Peyer's patch (tissue), 4 donors: Measurements from ENCODE around the gene MPPED1. TPM values are rescaled to one million over a fixed set of nuclear protein-coding genes. Genes with fewer than 3 reads are reported as not detected.

Experiments
- DNase-seq, 3 donors: peaks; one replicate each; pipeline ENCODE4 v3.0.0-alpha.2; 2017 to 2019
- H3K27ac ChIP-seq, 4 donors: fragments of 200-600 bp; sonication (generic); one replicate each; pipeline ENCODE4 v1.5.1; 2016 to 2019
- H3K27me3 ChIP-seq, 2 donors: fragments of 200-600 bp; sonication (generic); one replicate each; pipeline ENCODE4 v1.5.1; 2019
- H3K36me3 ChIP-seq, 3 donors: fragments of 200-600 bp; sonication (generic); one replicate each; pipeline ENCODE4 v1.5.1; 2016 to 2019
- H3K4me1 ChIP-seq, 4 donors: fragments of 200-600 bp; sonication (generic); one replicate each; pipeline ENCODE4 v1.5.1; 2016 to 2019
- H3K4me3 ChIP-seq, 4 donors: fragments of 200-600 bp; sonication (generic); 1 replicate in 3 of 4; 2 replicates in 1 of 4; pipeline ENCODE4 v1.5.1; 2016 to 2019; ENCODE audit warnings: mild to moderate bottlenecking in 1 of 4
- H3K9me3 ChIP-seq, 4 donors: fragments of 200-600 bp; sonication (generic); one replicate each; pipeline ENCODE4 v1.5.1; 2016 to 2019; ENCODE audit warnings: mild to moderate bottlenecking in 1 of 4
- CTCF ChIP-seq, 6 experiments: fragments of 450-650 bp in 4 of 6; fragments of 200-600 bp in 2 of 6; sonication (generic) in 1 of 6; IDR thresholded peaks; one replicate each; pipeline ENCODE4 v1.5.1; 2017 to 2019; ENCODE audit warnings: antibody characterized with exemption in 6 of 6, mild to moderate bottlenecking in 3 of 6, moderate library complexity in 1 of 6
- POLR2A ChIP-seq, 2 donors: fragments of 450-650 bp; IDR thresholded peaks; one replicate each; pipeline ENCODE4 v1.5.1; 2017; ENCODE audit warnings: antibody characterized with exemption in 2 of 2, mild to moderate bottlenecking in 2 of 2, moderate library complexity in 2 of 2
- total RNA-seq, 4 donors: library from RNA; depleted of rRNA; stranded (reverse); fragments of >200 nt; gene quantifications; one replicate each; pipeline ENCODE4 v1.1.0, GENCODE V29; 2016

Gene MPPED1
- total RNA-seq, 4 donors from 2014 or later = not detected

GRCh38 chr22:43526117-43526655 lies 114.4 kb downstream of the MPPED1 start:
- Histone ChIP-seq H3K27me3 (no peaks in the 10 kb centered on the region), H3K9me3 (no peaks in the 10 kb centered on the region), H3K4me1 (no peaks in the 10 kb centered on the region), H3K4me3 (no peak overlapping the region), H3K36me3 (no peaks in the 10 kb centered on the region), H3K27ac (no peak overlapping the region)
- TF ChIP-seq CTCF (IDR thresholded peaks at IDR 0.05) = no peak
- TF ChIP-seq POLR2A (IDR thresholded peaks at IDR 0.05) = no peak
- no peak for DNase-seq

GRCh38 chr22:43526946-43527345 lies 115.1 kb downstream of the MPPED1 start:
- TF ChIP-seq POLR2A (IDR thresholded peaks at IDR 0.05) (no peak), CTCF (IDR thresholded peaks at IDR 0.05) (no peak)
- no peaks in the 10 kb centered on the region for H3K9me3 ChIP-seq
- H3K4me1 ChIP-seq = no peaks in the 10 kb centered on the region
- no peak overlapping the region for H3K27ac ChIP-seq
- DNase-seq = no peak
- H3K4me3 ChIP-seq = no peak overlapping the region
- H3K36me3 ChIP-seq = no peaks in the 10 kb centered on the region
- no peaks in the 10 kb centered on the region for H3K27me3 ChIP-seq

GRCh38 chr22:43528601-43529360 lies 117.0 kb downstream of the MPPED1 start:
- no peaks in the 10 kb centered on the region for H3K4me1 ChIP-seq

GRCh38 chr22:43529461-43529860 lies 117.6 kb downstream of the MPPED1 start:
- TF ChIP-seq CTCF (IDR thresholded peaks at IDR 0.05) (no peak), POLR2A (IDR thresholded peaks at IDR 0.05) (no peak)
- Histone ChIP-seq H3K9me3 (no peaks in the 10 kb centered on the region), H3K36me3 (no peaks in the 10 kb centered on the region), H3K4me1 (no peaks in the 10 kb centered on the region), H3K27ac (no peak overlapping the region), H3K27me3 (no peaks in the 10 kb centered on the region), H3K4me3 (no peak overlapping the region)
- no peak for DNase-seq

More at GRCh38 chr22:43528601-43529360, 117.0 kb downstream of the MPPED1 start:
- Histone ChIP-seq H3K4me3 (no peak overlapping the region), H3K27me3 (no peaks in the 10 kb centered on the region), H3K9me3 (no peaks in the 10 kb centered on the region), H3K27ac (no peak overlapping the region), H3K36me3 (no peaks in the 10 kb centered on the region)
- no peak for DNase-seq
- TF ChIP-seq CTCF (IDR thresholded peaks at IDR 0.05) (no peak), POLR2A (IDR thresholded peaks at IDR 0.05) (no peak)

- no peak for DNase-seq
These were observed 118.1 kb downstream of the MPPED1 start for GRCh38 chr22:43529934-43530333.

More at GRCh38 chr22:43529934-43530333, 118.1 kb downstream of the MPPED1 start:
- Histone ChIP-seq H3K4me3 (no peak overlapping the region), H3K36me3 (no peaks in the 10 kb centered on the region), H3K9me3 (no peaks in the 10 kb centered on the region), H3K27me3 (no peaks in the 10 kb centered on the region), H3K27ac (no peak overlapping the region), H3K4me1 (no peaks in the 10 kb centered on the region)
- no peak for TF ChIP-seq POLR2A (IDR thresholded peaks at IDR 0.05)
- no peak for TF ChIP-seq CTCF (IDR thresholded peaks at IDR 0.05)
